SIG-M5 treated with dmso at 0.1 percent for 504 hours (cell line): ENCODE results near the gene DES.

Source experiments
- DNase-seq: peaks from one replicate; lab custom pipeline; 2025; ENCODE audit not compliant: unreplicated experiment; lab: John Stamatoyannopoulos, UW

The DES gene

GRCh38 chr2:219419331-219420197, 1.4 kb downstream of the DES start:
- peak; percentile 24 for DNase-seq

DNA sequence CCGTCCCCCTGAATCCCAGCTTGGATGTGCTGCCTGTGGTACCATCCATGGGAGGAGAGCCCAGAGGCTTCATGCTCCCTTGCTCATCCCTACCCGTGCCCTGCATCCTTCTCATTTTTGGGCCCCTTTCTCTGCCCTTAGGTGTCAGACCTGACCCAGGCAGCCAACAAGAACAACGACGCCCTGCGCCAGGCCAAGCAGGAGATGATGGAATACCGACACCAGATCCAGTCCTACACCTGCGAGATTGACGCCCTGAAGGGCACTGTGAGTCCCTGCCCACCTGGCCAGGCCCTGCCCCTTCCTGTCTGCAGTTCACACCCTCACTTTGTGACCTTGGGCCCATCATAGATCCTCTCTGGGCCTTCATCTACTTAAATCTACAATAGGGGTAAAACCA, 2.5 kb downstream of the DES start:
- no peak for DNase-seq

- DNase-seq, result no peak
Measured at GRCh38 chr2:219421323-219421722, 3.1 kb downstream of the DES start.

GRCh38 chr2:219422952-219423534, 4.9 kb downstream of the DES start:
- no peak for DNase-seq

- no peak for DNase-seq
Measured at GRCh38 chr2:219423652-219424377, 5.6 kb downstream of the DES start.

GRCh38 chr2:219425238-219426067, 7.3 kb downstream of the DES start:
- no peak for DNase-seq

- DNase-seq, result no peak
Measured at GRCh38 chr2:219426068-219426443, 7.9 kb downstream of the DES start.

GRCh38 chr2:219426534-219427136, 8.5 kb downstream of the DES start:
- no peak for DNase-seq

GRCh38 chr2:219428469-219428868, 10.3 kb downstream of the DES start:
- DNase-seq, result no peak

DNA sequence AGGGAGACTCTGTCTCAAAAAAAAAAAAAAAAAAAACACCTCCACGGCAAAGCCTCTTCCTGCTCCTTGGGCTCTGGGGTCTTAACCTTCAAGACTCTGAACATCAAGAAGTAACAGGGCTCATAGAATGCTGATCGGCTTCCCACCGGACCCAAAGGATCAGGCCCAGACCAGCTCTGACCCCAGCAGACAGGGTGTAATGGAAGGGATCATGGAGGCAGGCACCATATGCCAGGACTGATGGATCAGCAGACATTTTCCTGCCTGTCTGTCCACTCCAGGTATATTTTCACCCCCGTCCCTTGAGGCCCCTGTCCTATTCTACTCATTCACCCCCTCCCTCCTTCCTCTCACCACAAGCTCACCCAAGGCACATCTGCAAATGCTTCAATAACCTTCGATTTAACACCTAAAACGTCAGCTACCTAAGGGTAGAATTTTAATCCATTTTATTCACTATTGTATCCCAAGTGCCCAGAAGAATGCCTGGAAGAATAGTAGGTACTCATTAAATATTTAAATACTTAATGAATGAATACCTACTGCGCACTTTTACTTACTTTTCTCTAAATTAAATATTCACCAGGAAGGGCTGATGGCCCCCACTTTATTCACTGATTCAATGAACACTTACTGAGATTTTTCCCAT, 11.9 kb downstream of the DES start:
- DNase-seq, result no peak

DNA sequence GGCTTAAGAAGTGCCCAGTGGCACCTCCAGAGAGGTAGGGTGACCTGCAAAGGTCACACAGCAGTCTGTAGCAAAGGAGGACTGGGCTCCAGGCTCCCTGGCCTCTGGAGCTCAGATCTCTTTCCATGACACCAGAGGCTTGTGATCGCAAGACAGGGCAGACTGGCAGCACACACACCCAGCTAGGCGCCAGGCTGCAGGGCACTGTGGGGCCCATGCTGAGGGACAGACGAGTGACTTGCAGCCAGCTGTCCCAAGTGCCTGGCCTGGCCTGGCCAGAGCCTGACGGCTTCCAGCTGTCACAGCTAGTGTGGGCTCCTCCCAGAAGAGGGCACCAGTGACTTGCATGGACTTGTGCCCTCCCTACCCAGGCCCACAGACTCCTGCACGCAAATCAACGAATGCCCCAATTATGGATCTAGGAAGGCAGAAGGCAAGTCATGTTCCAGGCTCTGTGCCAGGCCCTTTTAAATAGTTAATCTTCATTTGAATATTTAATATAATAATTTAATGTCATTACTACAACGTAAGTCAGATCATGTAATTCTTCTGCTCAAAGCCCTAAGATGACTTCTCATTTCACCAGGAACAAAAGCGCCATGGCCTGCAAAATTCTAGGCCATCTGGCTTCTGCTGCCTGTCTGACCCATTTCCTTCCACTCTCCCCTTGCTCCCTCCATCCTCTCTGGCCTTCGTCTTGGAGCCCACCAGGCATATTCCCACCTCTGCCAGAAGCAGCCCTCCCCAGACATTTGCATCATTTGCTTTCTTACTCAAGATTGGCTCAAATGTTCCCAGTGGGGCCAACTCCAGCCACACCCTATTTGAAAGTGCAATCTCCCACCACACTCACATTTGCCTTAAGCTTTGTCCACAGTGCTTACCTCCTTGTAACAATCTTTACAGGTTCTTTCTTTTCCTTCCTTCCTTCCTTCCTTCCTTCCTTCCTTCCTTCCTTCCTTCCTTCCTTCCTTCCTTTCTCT, 12.7 kb downstream of the DES start:
- no peak for DNase-seq

DNA sequence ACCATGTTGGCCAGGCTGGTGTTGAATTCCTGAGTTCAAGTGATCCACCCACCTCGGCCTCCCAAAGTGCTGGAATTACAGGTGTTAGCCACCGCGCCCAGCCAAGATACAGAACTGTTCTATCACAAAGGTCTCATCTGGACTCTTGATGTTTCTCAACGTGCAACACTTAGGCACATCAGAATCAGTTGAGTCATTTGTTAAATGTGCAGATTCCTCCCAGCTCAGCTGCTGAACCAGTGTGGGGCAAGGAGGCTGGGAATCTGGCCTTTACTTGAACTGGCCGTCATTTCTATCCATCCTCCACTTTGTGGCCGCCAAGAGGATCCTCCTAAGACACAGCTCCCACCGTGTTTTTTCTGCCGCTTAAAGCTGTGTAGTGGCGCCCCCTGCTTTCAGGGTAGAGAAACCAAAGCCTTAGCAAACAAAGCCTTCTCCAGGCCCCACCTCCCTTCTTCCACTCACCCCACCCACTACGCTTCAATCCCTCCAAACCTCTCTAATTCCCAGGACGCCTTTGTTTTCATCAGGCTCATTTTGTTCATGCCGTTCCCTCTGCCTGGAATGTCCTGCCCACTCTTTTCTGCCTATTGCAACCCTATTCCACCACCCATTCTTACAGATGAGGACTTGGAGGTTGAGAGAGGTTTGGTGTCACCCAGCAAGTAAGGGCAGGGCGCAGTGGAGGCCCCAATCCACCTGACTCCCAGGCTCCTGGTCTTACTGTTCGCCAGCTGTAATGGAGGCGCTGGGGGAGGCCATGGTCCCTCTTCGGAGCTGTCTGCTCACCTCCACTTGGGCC, 15.7 kb downstream of the DES start:
- DNase-seq, result peak; percentile 39

DNA sequence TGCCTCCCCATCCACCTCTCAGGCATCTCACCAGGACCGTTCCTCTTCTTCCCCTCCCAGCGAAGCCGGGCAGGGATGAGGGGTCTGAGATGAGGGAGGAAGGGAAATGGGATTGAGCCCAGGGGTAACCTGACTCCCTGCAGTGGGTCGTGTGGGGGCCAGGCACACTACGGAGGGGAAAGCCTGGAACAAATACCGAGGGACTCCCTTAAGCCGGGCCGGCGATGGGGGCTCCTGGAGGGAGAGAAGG, 16.2 kb downstream of the DES start:
- no peak for DNase-seq

GRCh38 chr2:219434718-219435525, 16.7 kb downstream of the DES start, which contains the start of gene SPEG:
Gene SPEG, plus strand, starts transcription at chr2:219434843. Its CDS starts 135 bp downstream, at chr2:219434978.
- no peak for DNase-seq

DNA sequence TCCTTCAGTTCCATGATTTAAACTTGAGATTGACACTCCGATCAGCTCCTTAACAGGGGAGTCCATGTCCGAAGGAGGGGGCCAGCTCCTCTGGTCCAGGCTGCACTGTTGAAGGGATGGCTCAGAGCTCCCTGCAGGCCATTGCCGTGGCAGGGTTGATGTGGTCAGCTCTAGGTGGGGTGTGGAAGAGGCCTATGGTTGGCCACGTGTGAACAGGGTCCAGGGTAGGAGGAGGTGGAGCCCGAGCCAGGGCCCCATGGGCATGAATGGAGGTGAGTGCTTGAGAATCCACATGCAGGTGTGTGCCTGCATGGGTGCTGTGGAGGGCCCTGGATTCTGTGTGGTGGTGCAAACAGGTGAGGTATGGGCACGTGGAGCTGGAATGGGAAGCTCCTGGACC, 17.5 kb downstream of the DES start:
- DNase-seq, result no peak

DNA sequence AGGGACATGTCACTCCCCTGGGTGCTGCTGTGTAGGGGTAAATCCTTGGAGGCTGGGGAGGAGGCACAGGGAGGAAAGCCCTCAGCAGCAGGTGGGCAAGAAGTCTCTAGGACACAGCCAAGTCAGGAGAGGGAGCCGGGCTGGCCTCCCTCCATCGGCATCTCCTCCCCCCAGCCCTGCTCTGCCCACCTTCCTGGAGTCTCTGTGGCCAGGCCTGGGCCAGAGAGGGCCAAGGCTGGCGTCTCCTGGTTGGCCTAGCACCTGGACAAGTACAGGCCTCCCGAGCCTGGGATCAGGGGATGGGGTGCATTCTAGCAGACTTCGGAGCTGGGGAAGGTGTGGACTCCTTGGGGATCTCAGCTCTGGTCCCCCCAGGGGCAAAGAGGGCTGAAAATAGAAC, 18.3 kb downstream of the DES start:
- DNase-seq, result no peak

- no peak for DNase-seq
Measured at GRCh38 chr2:219437141-219437540, 19.0 kb downstream of the DES start.
